ENCODE data around the gene SPCS3. TPM values are rescaled to one million over a fixed set of nuclear protein-coding genes. Genes with fewer than 3 reads are reported as not detected.

Gene SPCS3
- total and polyA plus RNA-seq, 2 of the 13 experiments (the other 11 are each of a cell fraction or from before 2014, with no cell fraction given) = 26.3 to 57.0 TPM

GRCh38 chr4:176298664-176299063 lies 21.1 kb upstream of the SPCS3 start:
- ATAC-seq = no peak
- no peak overlapping the region for H2AFZ ChIP-seq (ENCODE audit: low read length)
- DNase-seq (ENCODE audit: low spot score) = no peak
- POLR2A ChIA-PET = no interaction called here
- no peak for FAIRE-seq
- no peaks in the 10 kb centered on the region for H3K9me3 ChIP-seq (ENCODE audit: low read length)
- H3K79me2 ChIP-seq (ENCODE audit: insufficient read depth, low read length) = no peaks in the 10 kb centered on the region
- no peaks in the 10 kb centered on the region for H3K36me3 ChIP-seq (replicated peaks in 1 of 2; ENCODE audit: control insufficient read depth in 1 of 2, insufficient read depth in 2 of 2, low read length in 2 of 2)
- no peak overlapping the region for H3K27ac ChIP-seq (ENCODE audit: extremely low read length, insufficient read depth, low read length)
- CTCF ChIA-PET (ENCODE audit: low intra/inter-chr PET ratio, low total read pairs) = no interaction called here
- 13% methylated on average over 6 of the region's 6 CpGs for WGBS (ENCODE audit: low lambda C conversion rate)
- no peaks in the 10 kb centered on the region for H3K27me3 ChIP-seq (ENCODE audit: control insufficient read depth in 1 of 2, insufficient read depth in 2 of 2, low read length in 2 of 2)
- H4K20me1 ChIP-seq (ENCODE audit: insufficient read depth, low read length) = no peaks in the 10 kb centered on the region
- no peak overlapping the region for H3K9ac ChIP-seq (ENCODE audit: insufficient read depth, low read depth, low read length)
- H3K4me1 ChIP-seq (ENCODE audit: insufficient read depth, low read length) = no peaks in the 10 kb centered on the region
- no peak overlapping the region for H3K4me2 ChIP-seq (ENCODE audit: low read depth, low read length)
- no peak overlapping the region for H3K4me3 ChIP-seq (replicated peaks in 1 of 3; ENCODE audit: insufficient read depth in 1 of 3, low read depth in 2 of 3, low read length in 3 of 3)
- BruUV-seq (replicated peaks) = no TSS peak
- intact Hi-C loops (cut with micrococcal nuclease; ENCODE audit: unreplicated experiment) (no loop called here), in situ Hi-C loops (cut with HindIII; ENCODE audit: extremely low pct_ligation_motif_present, low pct_unique_long_range_greater_than_20kb) (no loop called here)
- TF ChIP-seq RBAK (CRISPR knock-in tag; IDR thresholded peaks at IDR 0.05) (no peak), PHF8 (CRISPR knock-in tag; IDR thresholded peaks at IDR 0.05) (no peak), MEIS2 (CRISPR knock-in tag; IDR thresholded peaks at IDR 0.05) (no peak), ZNF530 (CRISPR knock-in tag; IDR thresholded peaks at IDR 0.05; ENCODE audit: low read depth) (no peak), ZSCAN9 (CRISPR knock-in tag; IDR thresholded peaks at IDR 0.05; ENCODE audit: borderline replicate concordance) (no peak), ZNF703 (CRISPR knock-in tag; IDR thresholded peaks at IDR 0.05; ENCODE audit: borderline replicate concordance) (no peak), MXI1 (IDR thresholded peaks at IDR 0.05; ENCODE audit: borderline replicate concordance, low read depth, low read length) (no peak), ZFYVE20 (CRISPR knock-in tag; IDR thresholded peaks at IDR 0.05; ENCODE audit: borderline replicate concordance, low read depth) (no peak), AHR (CRISPR knock-in tag; IDR thresholded peaks at IDR 0.05) (no peak), YY1 (IDR thresholded peaks at IDR 0.05; ENCODE audit: insufficient read depth, insufficient replicate concordance, low read depth, low read length) (no peak), SMAD3 (CRISPR knock-in tag; IDR thresholded peaks at IDR 0.05) (no peak), SOX13 (IDR thresholded peaks at IDR 0.05) (no peak), SOX13 (CRISPR knock-in tag; conservative IDR thresholded peaks at IDR 0.05 in 1 of 2, IDR thresholded peaks at IDR 0.05 in 1 of 2) (no peak), ATF1 (CRISPR knock-in tag; IDR thresholded peaks at IDR 0.05) (no peak), DDIT3 (CRISPR knock-in tag; IDR thresholded peaks at IDR 0.05) (no peak), ZNF292 (CRISPR knock-in tag; IDR thresholded peaks at IDR 0.05; ENCODE audit: borderline replicate concordance, low read depth) (no peak), ZFP91 (CRISPR knock-in tag; IDR thresholded peaks at IDR 0.05; ENCODE audit: borderline replicate concordance) (no peak), HIC2 (CRISPR knock-in tag; IDR thresholded peaks at IDR 0.05; ENCODE audit: low read depth) (no peak)
- TF ChIP-seq, protein P1, sequence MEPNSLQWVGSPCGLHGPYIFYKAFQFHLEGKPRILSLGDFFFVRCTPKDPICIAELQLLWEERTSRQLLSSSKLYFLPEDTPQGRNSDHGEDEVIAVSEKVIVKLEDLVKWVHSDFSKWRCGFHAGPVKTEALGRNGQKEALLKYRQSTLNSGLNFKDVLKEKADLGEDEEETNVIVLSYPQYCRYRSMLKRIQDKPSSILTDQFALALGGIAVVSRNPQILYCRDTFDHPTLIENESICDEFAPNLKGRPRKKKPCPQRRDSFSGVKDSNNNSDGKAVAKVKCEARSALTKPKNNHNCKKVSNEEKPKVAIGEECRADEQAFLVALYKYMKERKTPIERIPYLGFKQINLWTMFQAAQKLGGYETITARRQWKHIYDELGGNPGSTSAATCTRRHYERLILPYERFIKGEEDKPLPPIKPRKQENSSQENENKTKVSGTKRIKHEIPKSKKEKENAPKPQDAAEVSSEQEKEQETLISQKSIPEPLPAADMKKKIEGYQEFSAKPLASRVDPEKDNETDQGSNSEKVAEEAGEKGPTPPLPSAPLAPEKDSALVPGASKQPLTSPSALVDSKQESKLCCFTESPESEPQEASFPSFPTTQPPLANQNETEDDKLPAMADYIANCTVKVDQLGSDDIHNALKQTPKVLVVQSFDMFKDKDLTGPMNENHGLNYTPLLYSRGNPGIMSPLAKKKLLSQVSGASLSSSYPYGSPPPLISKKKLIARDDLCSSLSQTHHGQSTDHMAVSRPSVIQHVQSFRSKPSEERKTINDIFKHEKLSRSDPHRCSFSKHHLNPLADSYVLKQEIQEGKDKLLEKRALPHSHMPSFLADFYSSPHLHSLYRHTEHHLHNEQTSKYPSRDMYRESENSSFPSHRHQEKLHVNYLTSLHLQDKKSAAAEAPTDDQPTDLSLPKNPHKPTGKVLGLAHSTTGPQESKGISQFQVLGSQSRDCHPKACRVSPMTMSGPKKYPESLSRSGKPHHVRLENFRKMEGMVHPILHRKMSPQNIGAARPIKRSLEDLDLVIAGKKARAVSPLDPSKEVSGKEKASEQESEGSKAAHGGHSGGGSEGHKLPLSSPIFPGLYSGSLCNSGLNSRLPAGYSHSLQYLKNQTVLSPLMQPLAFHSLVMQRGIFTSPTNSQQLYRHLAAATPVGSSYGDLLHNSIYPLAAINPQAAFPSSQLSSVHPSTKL (CRISPR knock-in tag; IDR thresholded peaks at IDR 0.05) = no peak

Data from HepG2 (cell line).